BLaER1 treated with 17β-estradiol and CSF1 and Interleukin-3, amounts not matched to agents 10 nM and 100 nM (cell line): ENCODE data around the gene ELL.

Experiments used
- H3K27ac ChIP-seq, 11 experiments: shearing (Covaris generic); formaldehyde crosslinking; 2 replicates each; pipeline ENCODE4 v1.8.1; 2022
- H3K27me3 ChIP-seq, 11 experiments: shearing (Covaris generic); formaldehyde crosslinking; 2 replicates each; pipeline ENCODE4 v1.8.1; 2022
- H3K36me3 ChIP-seq, 11 experiments: shearing (Covaris generic); formaldehyde crosslinking; 2 replicates each; pipeline ENCODE4 v1.8.1; 2022
- H3K4me1 ChIP-seq, 10 experiments: shearing (Covaris generic); formaldehyde crosslinking; 2 replicates each; pipeline ENCODE4 v1.8.1; 2022
- H3K4me2 ChIP-seq, 11 experiments: shearing (Covaris generic); formaldehyde crosslinking; 2 replicates each; pipeline ENCODE4 v1.8.1; 2022
- H3K4me3 ChIP-seq, 10 experiments: shearing (Covaris generic); formaldehyde crosslinking; 2 replicates each; pipeline ENCODE4 v1.8.1; 2022
- H3K9ac ChIP-seq, 11 experiments: shearing (Covaris generic); formaldehyde crosslinking; 2 replicates each; pipeline ENCODE4 v1.8.1; 2022
- H3K9me3 ChIP-seq, 11 experiments: shearing (Covaris generic); formaldehyde crosslinking; replicated peaks in 1 of 11; 2 replicates each; pipeline ENCODE4 v1.8.1; 2022
- H4K20me1 ChIP-seq, 11 experiments: shearing (Covaris generic); formaldehyde crosslinking; 2 replicates each; pipeline ENCODE4 v1.8.1; 2022
- Cebpa-rat ChIP-seq, 11 experiments: shearing (Covaris generic); IDR thresholded peaks; 2 replicates each; pipeline ENCODE4 v1.8.1; 2022

ELL gene

GRCh38 chr19:18424890-18425514 lies 96.9 kb downstream of the ELL start:
- Histone ChIP-seq H3K36me3 (peaks cover 0 to 23% (median 0%) of the 10 kb centered on the region in 11 experiments; a peak in 7 of 22 replicates), H4K20me1 (peaks cover 74 to 100% (median 81%) of the 10 kb centered on the region in 11 experiments), H3K27ac (peak overlapping the region in 4 of 11 experiments; percentile 8 to 69 (median 58); a peak in 6 of 22 replicates), H3K9ac (peak overlapping the region in 8 of 11 experiments; percentile 51 to 67 (median 62); a peak in 14 of 22 replicates), H3K4me3 (peak overlapping the region in 1 of 10 experiments; percentile 22; a peak in 1 of 20 replicates), H3K27me3 (no peaks in the 10 kb centered on the region), H3K4me2 (peak overlapping the region; percentile 91 to 98 (median 96)), H3K4me1 (peaks cover 94 to 99% (median 96%) of the 10 kb centered on the region in 10 experiments), H3K9me3 (no peaks in the 10 kb centered on the region)
- no peak for TF ChIP-seq Cebpa-rat (IDR thresholded peaks at IDR 0.05)

GRCh38 chr19:18424122-18424889 lies 97.6 kb downstream of the ELL start:
- Histone ChIP-seq H3K9ac (peak overlapping the region; percentile 46 to 95 (median 60); a peak in 21 of 22 replicates), H4K20me1 (peaks cover 74 to 93% (median 83%) of the 10 kb centered on the region in 11 experiments), H3K36me3 (peaks cover 0 to 23% (median 0%) of the 10 kb centered on the region in 11 experiments; a peak in 7 of 22 replicates), H3K4me3 (peak overlapping the region in 2 of 10 experiments; percentile 25 to 38; a peak in 2 of 20 replicates), H3K9me3 (no peaks in the 10 kb centered on the region), H3K4me2 (peak overlapping the region; percentile 91 to 98 (median 95)), H3K27me3 (no peaks in the 10 kb centered on the region), H3K27ac (peak overlapping the region in 6 of 11 experiments; percentile 1 to 92 (median 28); a peak in 5 of 22 replicates), H3K4me1 (peaks cover 87 to 93% (median 89%) of the 10 kb centered on the region in 10 experiments)
- no peak for TF ChIP-seq Cebpa-rat (IDR thresholded peaks at IDR 0.05)

DNA sequence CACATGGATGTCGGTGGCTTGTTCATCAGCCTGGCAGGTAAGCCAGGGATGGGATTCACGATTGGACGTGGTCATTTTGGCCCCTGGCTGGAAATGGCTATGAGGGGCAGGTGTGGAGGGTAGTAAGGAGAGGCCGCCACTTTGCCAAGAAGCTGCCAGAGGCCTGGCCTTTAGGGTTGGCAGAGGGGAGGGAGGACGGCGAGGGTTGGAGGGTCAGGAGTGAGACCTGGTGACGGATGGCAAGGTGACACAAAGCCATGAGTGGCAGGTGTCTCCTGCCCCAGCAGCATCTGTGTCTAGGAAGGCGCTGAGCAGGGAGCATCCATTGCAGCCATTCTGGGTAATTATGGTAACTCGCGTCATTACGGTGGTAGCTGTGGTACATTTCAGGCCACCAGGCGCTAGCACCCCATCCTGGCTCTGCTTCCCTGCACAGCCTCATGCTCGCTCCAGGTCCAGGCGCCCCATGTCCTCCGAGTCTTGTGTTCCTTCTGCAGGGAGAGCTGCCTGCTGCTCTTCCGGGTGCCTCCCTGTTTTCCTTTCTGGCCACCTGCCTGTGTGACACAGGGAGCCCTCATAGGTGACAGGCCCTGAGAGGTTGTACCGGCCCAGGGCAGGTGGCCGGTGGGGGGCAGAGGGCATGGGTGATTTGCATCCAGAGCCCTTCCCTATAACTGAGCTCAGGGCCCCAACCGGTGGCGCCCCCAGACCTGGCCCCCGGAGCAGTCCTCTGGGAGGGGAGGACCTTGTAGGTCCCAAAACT lies 98.4 kb downstream of the ELL start:
- Histone ChIP-seq H3K9me3 (no peaks in the 10 kb centered on the region), H3K9ac (peak overlapping the region; percentile 46 to 95 (median 60); a peak in 21 of 22 replicates), H4K20me1 (peaks cover 72 to 87% (median 78%) of the 10 kb centered on the region in 11 experiments), H3K27ac (peak overlapping the region in 7 of 11 experiments; percentile 1 to 92 (median 25); a peak in 9 of 22 replicates), H3K36me3 (peaks cover 0 to 23% (median 0%) of the 10 kb centered on the region in 11 experiments; a peak in 7 of 22 replicates), H3K4me3 (peak overlapping the region in 6 of 10 experiments; percentile 12 to 42 (median 24); a peak in 9 of 20 replicates), H3K27me3 (no peaks in the 10 kb centered on the region), H3K4me1 (peaks cover 85 to 94% (median 90%) of the 10 kb centered on the region in 10 experiments), H3K4me2 (peak overlapping the region; percentile 91 to 98 (median 95))
- no peak for TF ChIP-seq Cebpa-rat (IDR thresholded peaks at IDR 0.05)

GRCh38 chr19:18422530-18423191 lies 99.2 kb downstream of the ELL start:
- H3K36me3 ChIP-seq = peaks cover 0 to 23% (median 0%) of the 10 kb centered on the region in 11 experiments; a peak in 7 of 22 replicates
- TF ChIP-seq Cebpa-rat (IDR thresholded peaks at IDR 0.05) = no peak
- peak overlapping the region; percentile 91 to 98 (median 95) for H3K4me2 ChIP-seq
- no peaks in the 10 kb centered on the region for H3K27me3 ChIP-seq
- peak overlapping the region in 6 of 10 experiments; percentile 1 to 98 (median 16); a peak in 5 of 20 replicates for H3K4me3 ChIP-seq
- no peaks in the 10 kb centered on the region for H3K9me3 ChIP-seq
- H3K4me1 ChIP-seq = peaks cover 84 to 94% (median 90%) of the 10 kb centered on the region in 10 experiments
- peaks cover 68 to 79% (median 74%) of the 10 kb centered on the region in 11 experiments for H4K20me1 ChIP-seq
- peak overlapping the region in 5 of 11 experiments; percentile 2 to 92 (median 11); a peak in 4 of 22 replicates for H3K27ac ChIP-seq
- peak overlapping the region in 10 of 11 experiments; percentile 37 to 95 (median 54); a peak in 18 of 22 replicates for H3K9ac ChIP-seq

GRCh38 chr19:18421371-18421959 lies 100.4 kb downstream of the ELL start:
- Histone ChIP-seq H3K27ac (peak overlapping the region in 1 of 11 experiments; percentile 92; a peak in 2 of 22 replicates), H3K9me3 (no peaks in the 10 kb centered on the region), H4K20me1 (peaks cover 56 to 67% (median 62%) of the 10 kb centered on the region in 11 experiments), H3K36me3 (peaks cover 0 to 14% (median 0%) of the 10 kb centered on the region in 11 experiments; a peak in 6 of 22 replicates), H3K4me1 (peaks cover 75 to 94% (median 89%) of the 10 kb centered on the region in 10 experiments), H3K4me2 (peak overlapping the region; percentile 91 to 98 (median 95)), H3K27me3 (no peaks in the 10 kb centered on the region), H3K9ac (peak overlapping the region; percentile 82 to 98 (median 92); a peak in 20 of 22 replicates), H3K4me3 (peak overlapping the region in 8 of 10 experiments; percentile 82 to 98 (median 96); a peak in 11 of 20 replicates)
- TF ChIP-seq Cebpa-rat (IDR thresholded peaks at IDR 0.05) = no peak

- no peak for TF ChIP-seq Cebpa-rat (IDR thresholded peaks at IDR 0.05)
- Histone ChIP-seq H3K4me1 (peaks cover 75 to 94% (median 89%) of the 10 kb centered on the region in 10 experiments), H3K4me2 (peak overlapping the region; percentile 91 to 98 (median 95)), H3K4me3 (peak overlapping the region; percentile 77 to 98 (median 94)), H3K9me3 (no peaks in the 10 kb centered on the region), H3K36me3 (peaks cover 0 to 14% (median 0%) of the 10 kb centered on the region in 11 experiments; a peak in 6 of 22 replicates), H4K20me1 (peaks cover 51 to 62% (median 57%) of the 10 kb centered on the region in 11 experiments), H3K9ac (peak overlapping the region; percentile 82 to 98 (median 92)), H3K27me3 (no peaks in the 10 kb centered on the region), H3K27ac (peak overlapping the region in 9 of 11 experiments; percentile 84 to 100 (median 95); a peak in 15 of 22 replicates)
Observed at GRCh38 chr19:18420930-18421329, 100.9 kb downstream of the ELL start.

- Histone ChIP-seq H3K36me3 (peaks cover 0 to 14% (median 0%) of the 10 kb centered on the region in 11 experiments; a peak in 6 of 22 replicates), H3K9ac (peak overlapping the region; percentile 82 to 98 (median 92)), H3K9me3 (no peaks in the 10 kb centered on the region), H3K4me1 (peaks cover 76 to 94% (median 89%) of the 10 kb centered on the region in 10 experiments), H3K27me3 (no peaks in the 10 kb centered on the region), H3K4me2 (peak overlapping the region; percentile 91 to 98 (median 95)), H3K27ac (peak overlapping the region; percentile 84 to 100 (median 95)), H4K20me1 (peaks cover 41 to 51% (median 47%) of the 10 kb centered on the region in 11 experiments), H3K4me3 (peak overlapping the region; percentile 77 to 98 (median 94))
- TF ChIP-seq Cebpa-rat (IDR thresholded peaks at IDR 0.05) = no peak
Observed at GRCh38 chr19:18419699-18420460, 102.0 kb downstream of the ELL start.
